ENCODE data around the gene GCK. TPM values are rescaled to one million over a fixed set of nuclear protein-coding genes. Genes with fewer than 3 reads are reported as not detected.
A peak's percentile ranks its signal among the peaks of the same experiment; 100 is the strongest.

GCK gene
- total RNA-seq, 3 donors from 2014 or later (not counting 1 experiment from before 2014, with no cell fraction given) = not detected

DNA sequence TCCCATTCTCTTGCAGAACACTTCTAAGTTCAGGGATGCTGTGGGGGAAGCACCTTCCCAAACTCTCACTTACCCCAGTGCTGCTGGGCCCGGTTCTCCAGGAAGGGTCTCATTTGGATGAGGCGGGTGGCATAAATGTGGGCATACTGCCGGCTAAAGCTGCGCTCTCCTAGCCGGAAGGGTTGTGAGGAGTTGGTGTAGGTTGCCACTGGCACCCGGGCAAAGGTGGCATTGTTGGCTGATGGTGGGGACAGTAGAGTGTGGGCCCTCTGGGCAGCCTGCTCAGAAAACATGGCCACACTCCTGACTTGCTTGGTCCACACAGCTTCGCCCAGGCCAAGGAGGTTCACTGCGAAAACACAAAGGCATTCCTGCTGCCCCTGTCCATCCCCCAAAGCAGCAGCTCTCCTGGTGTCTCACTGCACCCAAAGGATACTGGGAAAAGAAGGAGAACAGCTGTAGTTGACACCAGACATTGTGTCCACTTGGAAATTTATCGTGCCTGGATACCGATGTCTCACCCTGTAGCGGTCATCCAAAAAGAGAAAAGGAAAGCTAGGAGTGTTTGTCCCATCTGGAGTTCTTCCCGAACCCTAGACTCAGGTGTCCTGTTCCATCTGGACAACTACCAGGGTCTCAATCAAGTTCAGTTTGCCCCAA, 67.3 kb downstream of the GCK start:
- Histone ChIP-seq H3K27me3 (ENCODE audit: control insufficient read depth, insufficient read depth, low read length) (no peaks in the 10 kb centered on the region), H3K36me3 (ENCODE audit: control insufficient read depth, insufficient read depth, low read length) (peaks cover 10% of the 10 kb centered on the region), H3K9me3 (ENCODE audit: control insufficient read depth, insufficient read depth, low read length) (no peaks in the 10 kb centered on the region), H3K27ac (ENCODE audit: low read length) (no peak overlapping the region), H3K4me3 (ENCODE audit: low read length) (no peak overlapping the region), H3K4me1 (ENCODE audit: control insufficient read depth, insufficient read depth, low read length) (peaks cover 15% of the 10 kb centered on the region)
- Mint-ChIP-seq H3K4me3 (no peak overlapping the region), H3K27me3 (ENCODE audit: low read depth in 2 of 2) (no peaks in the 10 kb centered on the region), H3K36me3 (no peaks in the 10 kb centered on the region), H3K27ac (peak overlapping the region; percentile 76 to 84), H3K4me1 (peaks cover 17 to 37% of the 10 kb centered on the region in 2 donors), H3K9me3 (no peaks in the 10 kb centered on the region)
- 97% methylated on average over 12 of the region's 12 CpGs for WGBS (ENCODE audit: insufficient coverage)
- no peak for DNase-seq
- TF ChIP-seq CTCF (IDR thresholded peaks at IDR 0.05) = no peak
- no peak for ATAC-seq
- intact Hi-C loops (cut with micrococcal nuclease) = no loop called here

DNA sequence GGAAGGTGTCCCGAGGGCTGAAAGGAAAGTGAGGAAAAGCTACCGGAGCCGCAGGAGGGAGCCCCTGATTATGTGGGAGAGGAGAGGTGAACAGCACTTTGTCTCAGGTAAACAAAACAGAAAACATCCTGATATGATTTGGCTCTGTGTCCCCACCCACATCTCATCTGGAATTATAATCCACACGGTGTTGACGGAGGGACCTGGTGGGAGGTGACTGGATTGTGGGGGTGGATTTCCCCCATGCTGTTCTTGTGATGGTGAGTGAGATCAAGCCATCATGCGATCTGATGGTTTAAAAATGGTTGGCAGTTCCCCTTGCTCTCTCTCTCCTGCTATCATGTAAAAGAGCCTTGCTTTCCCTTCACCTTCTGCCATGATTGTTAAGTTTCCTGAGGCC, 68.8 kb downstream of the GCK start:
- H3K36me3 ChIP-seq (ENCODE audit: control insufficient read depth, insufficient read depth, low read length) = peaks cover 21% of the 10 kb centered on the region
- Mint-ChIP-seq H3K27ac (no peak overlapping the region), H3K9me3 (no peaks in the 10 kb centered on the region), H3K36me3 (no peaks in the 10 kb centered on the region), H3K27me3 (ENCODE audit: low read depth in 2 of 2) (no peaks in the 10 kb centered on the region), H3K4me1 (peaks cover 17 to 37% of the 10 kb centered on the region in 2 donors), H3K4me3 (no peak overlapping the region)
- WGBS (ENCODE audit: insufficient coverage) = 96% methylated on average over 6 of the region's 6 CpGs
- ATAC-seq = no peak
- H3K4me1 ChIP-seq (ENCODE audit: control insufficient read depth, insufficient read depth, low read length) = peaks cover 15% of the 10 kb centered on the region
- no peak overlapping the region for H3K27ac ChIP-seq (ENCODE audit: low read length)
- intact Hi-C loops (cut with micrococcal nuclease) = no loop called here
- no peaks in the 10 kb centered on the region for H3K9me3 ChIP-seq (ENCODE audit: control insufficient read depth, insufficient read depth, low read length)
- H3K27me3 ChIP-seq (ENCODE audit: control insufficient read depth, insufficient read depth, low read length) = no peaks in the 10 kb centered on the region
- H3K4me3 ChIP-seq (ENCODE audit: low read length) = no peak overlapping the region
- no peak for DNase-seq
- no peak for TF ChIP-seq CTCF (IDR thresholded peaks at IDR 0.05)

- no peaks in the 10 kb centered on the region for H3K9me3 Mint-ChIP-seq
- Histone ChIP-seq H3K36me3 (ENCODE audit: control insufficient read depth, insufficient read depth, low read length) (peaks cover 23% of the 10 kb centered on the region), H3K27ac (ENCODE audit: low read length) (no peak overlapping the region), H3K4me1 (ENCODE audit: control insufficient read depth, insufficient read depth, low read length) (peaks cover 15% of the 10 kb centered on the region), H3K4me3 (ENCODE audit: low read length) (no peak overlapping the region), H3K27me3 (ENCODE audit: control insufficient read depth, insufficient read depth, low read length) (no peaks in the 10 kb centered on the region), H3K9me3 (ENCODE audit: control insufficient read depth, insufficient read depth, low read length) (no peaks in the 10 kb centered on the region)
- no peaks in the 10 kb centered on the region for H3K27me3 Mint-ChIP-seq (ENCODE audit: low read depth in 2 of 2)
- no peak overlapping the region for H3K27ac Mint-ChIP-seq
- DNase-seq (no peak), ATAC-seq (no peak)
- H3K4me1 Mint-ChIP-seq = peaks cover 17 to 37% of the 10 kb centered on the region in 2 donors
- TF ChIP-seq CTCF (IDR thresholded peaks at IDR 0.05) = no peak
- H3K36me3 Mint-ChIP-seq = no peaks in the 10 kb centered on the region
- no peak overlapping the region for H3K4me3 Mint-ChIP-seq
- intact Hi-C loops (cut with micrococcal nuclease) = no loop called here
- WGBS (ENCODE audit: insufficient coverage) = 93% methylated on average over 8 of the region's 8 CpGs
Measured at GRCh38 chr7:44119829-44120380, 69.3 kb downstream of the GCK start.
